Iris pigment epithelial cell (primary cell): ENCODE measurements around the gene KRT78.
"Not testable (repeated sequence)": the region's sequence is repeated elsewhere in the genome, so short reads cannot be mapped to it uniquely, and the experiment has no call there.

Experiments used
- DNase-seq: peaks from one replicate; pipeline ENCODE4 v3.0.0-alpha.2; 2011; ENCODE audit warnings: low read depth

Gene KRT78

GRCh38 chr12:52871291-52872039, 22.7 kb upstream of the KRT78 start:
- DNase-seq, result peak; percentile 63

GRCh38 chr12:52870361-52871290, 21.8 kb upstream of the KRT78 start:
- DNase-seq, result peak; percentile 29

- no peak for DNase-seq
Observed at GRCh38 chr12:52867642-52868041, 18.8 kb upstream of the KRT78 start.

- DNase-seq, result no peak
Observed at GRCh38 chr12:52867152-52867551, 18.4 kb upstream of the KRT78 start.

GRCh38 chr12:52865090-52865944, 16.5 kb upstream of the KRT78 start:
- peak; percentile 56 for DNase-seq

GRCh38 chr12:52862023-52862422, 13.2 kb upstream of the KRT78 start:
- no peak for DNase-seq

GRCh38 chr12:52861511-52861910, 12.7 kb upstream of the KRT78 start:
- no peak for DNase-seq

GRCh38 chr12:52860102-52860823, 11.5 kb upstream of the KRT78 start:
- peak; percentile 77 for DNase-seq

- DNase-seq, result no peak
Observed at GRCh38 chr12:52857500-52857899, 8.7 kb upstream of the KRT78 start.

GRCh38 chr12:52856787-52857186, 8.0 kb upstream of the KRT78 start:
- DNase-seq, result no peak

- not testable (repeated sequence) for DNase-seq
Observed at GRCh38 chr12:52856077-52856476, 7.3 kb upstream of the KRT78 start.

- DNase-seq, result no peak
Observed at GRCh38 chr12:52851787-52852186, 3.0 kb upstream of the KRT78 start.

- DNase-seq, result no peak
Observed at GRCh38 chr12:52850681-52851080, 1.9 kb upstream of the KRT78 start.

GRCh38 chr12:52849511-52849910, 717 bp upstream of the KRT78 start:
- no peak for DNase-seq

- peak; percentile 22 for DNase-seq
Observed at GRCh38 chr12:52847335-52848102, 1.3 kb downstream of the KRT78 start.

- no peak for DNase-seq
Observed at GRCh38 chr12:52846356-52846970, 2.3 kb downstream of the KRT78 start.

- DNase-seq, result no peak
Observed at GRCh38 chr12:52845946-52846345, 2.8 kb downstream of the KRT78 start.

- DNase-seq, result no peak
Observed at GRCh38 chr12:52844386-52844785, 4.4 kb downstream of the KRT78 start.

GRCh38 chr12:52839436-52840105, 9.2 kb downstream of the KRT78 start:
- no peak for DNase-seq
